ENCODE measurements around the gene NEK6.

DNA sequence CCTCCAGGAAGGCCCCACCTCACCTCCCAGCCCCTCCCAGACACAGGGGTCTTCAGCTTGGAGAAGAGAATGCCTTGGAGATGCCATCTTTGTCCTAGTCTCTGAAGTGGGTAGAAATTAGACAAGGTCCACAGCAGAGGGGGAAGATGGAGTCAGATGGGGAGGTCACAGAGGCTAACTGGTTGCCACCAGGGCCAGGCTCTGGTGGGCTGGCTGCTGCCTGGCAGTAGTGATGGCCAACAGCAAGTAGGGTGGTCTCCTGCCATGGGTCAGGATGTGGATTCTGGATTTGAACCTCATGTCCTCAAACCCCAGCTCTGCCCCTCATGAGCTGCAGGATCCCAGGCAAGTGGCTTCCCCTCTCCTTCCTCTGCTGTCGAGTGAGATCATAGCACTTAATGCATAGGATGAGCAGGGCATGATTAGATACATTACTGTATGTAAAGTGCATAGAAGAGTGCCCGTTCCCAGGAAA, 38.7 kb upstream of the NEK6 start:
- no peak for TF ChIP-seq POLR2A (IDR thresholded peaks at IDR 0.05; ENCODE audit: low read length)
- TF ChIP-seq GATA1 (IDR thresholded peaks at IDR 0.05; ENCODE audit: low read depth, low read length), result no peak
